NK-92 (cell line): Measurements from ENCODE around the gene CCL26.

Experiments
- DNase-seq: peaks from one replicate; lab custom pipeline; 2025; ENCODE audit not compliant: unreplicated experiment; lab: John Stamatoyannopoulos, UW

Gene CCL26, protein sequence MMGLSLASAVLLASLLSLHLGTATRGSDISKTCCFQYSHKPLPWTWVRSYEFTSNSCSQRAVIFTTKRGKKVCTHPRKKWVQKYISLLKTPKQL

DNA sequence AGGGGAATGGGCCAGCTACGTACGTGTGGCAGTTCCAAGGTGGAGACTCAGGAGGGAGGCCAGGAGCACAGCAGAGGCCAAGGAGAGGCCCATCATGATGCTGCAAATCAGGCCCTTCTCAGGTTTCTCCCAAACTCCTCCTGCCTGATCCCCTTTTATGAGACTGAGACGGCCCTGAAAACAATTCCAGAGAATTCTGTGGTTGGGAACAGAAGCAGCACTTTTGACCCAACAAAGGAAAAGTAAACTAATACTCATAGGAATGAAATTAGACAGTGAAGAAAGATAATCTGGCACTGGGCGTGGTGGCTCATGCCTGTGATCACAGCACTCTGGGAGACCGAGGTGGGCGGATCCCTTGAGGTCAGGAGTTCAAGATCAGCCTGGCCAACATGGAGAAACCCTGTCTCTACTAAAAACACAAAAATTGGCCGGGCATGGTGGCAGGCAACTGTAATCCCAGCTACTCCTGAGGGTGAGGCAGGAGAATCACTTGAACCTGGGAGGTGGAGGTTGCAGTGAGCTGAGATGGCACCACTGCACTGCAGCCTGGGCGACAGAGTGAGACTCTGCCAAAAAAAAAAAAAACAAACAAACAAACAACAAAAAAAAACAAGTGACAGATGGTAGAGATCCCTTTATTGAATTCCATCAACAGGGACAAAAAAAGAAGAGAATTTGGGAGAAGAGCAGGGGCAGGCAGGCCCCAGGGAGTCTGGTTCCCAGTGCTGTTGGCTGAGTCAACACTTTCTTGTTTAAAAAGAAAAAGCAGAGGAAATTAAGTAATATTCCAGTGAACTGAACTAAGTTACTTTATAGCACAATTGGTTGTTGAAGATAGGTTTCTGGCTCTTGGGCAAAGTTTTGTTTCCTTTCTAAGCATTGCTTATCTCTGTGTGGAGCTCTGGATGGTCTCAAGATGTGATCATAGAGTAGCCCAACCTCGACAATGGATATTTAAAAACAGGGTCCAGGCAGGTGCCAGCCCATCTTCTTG is at the start of gene CCL26:
Gene CCL26 (minus strand): TSS at position 131 of the 997 bp plus-strand sequence. CDS start 35 bp downstream, at position 96.
- no peak for DNase-seq

DNA sequence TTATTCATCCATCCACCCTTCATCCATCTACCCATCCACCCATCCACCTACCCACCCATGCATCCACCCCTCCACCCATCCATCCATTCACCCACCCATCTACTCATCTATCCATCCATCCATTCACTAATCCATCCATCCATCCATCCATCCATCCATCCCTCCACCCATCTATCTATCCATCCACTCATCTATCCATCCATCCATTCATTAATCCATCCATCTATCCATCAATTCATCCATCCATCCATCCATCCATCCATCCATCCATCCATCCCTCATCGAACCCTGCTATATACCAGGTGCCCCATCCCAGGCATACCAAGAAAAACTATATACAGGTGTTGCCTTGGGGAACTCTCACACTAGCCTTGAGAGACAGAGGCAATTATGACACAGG is 48.7 kb upstream of the CCL26 start:
- DNase-seq, result no peak

DNA sequence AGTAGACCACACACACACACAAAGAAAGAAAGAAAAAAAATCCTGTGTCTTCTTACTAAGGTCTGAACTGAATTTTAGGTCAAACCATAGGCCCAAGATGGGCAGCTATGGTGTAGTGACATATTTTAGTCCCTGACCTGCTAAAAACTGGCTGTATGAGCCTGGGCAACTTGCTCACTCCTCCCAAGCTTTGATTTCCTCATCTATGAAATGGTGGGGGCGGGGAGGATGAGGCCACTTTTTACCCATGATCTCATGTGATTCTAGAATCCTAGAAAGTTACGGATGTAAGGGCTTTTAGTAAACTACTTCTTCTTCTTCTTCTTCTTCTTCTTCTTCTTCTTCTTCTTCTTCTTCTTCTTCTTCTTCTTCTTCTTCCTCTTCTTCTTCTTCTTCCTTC is 47.7 kb upstream of the CCL26 start:
- no peak for DNase-seq

DNA sequence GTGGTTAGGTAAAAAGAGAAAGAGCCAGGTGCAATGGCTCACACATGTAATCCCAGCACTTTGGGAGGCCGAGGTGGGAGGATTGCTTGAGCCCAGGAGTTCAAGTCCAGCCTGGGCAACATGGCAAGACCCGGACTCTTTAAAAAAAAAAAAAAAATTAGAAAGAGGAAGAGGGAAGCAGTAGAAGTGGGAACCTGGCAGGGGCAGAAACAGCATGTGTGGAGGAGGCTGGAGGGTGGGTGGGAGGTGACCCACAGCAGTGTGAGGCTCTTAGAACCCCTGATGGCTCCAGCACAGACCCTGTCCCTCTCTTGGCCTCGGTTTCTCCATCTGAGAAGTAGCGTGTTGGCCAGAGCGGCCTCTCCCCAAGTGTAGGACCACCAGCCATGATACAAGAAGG is 46.5 kb upstream of the CCL26 start:
- no peak for DNase-seq

DNA sequence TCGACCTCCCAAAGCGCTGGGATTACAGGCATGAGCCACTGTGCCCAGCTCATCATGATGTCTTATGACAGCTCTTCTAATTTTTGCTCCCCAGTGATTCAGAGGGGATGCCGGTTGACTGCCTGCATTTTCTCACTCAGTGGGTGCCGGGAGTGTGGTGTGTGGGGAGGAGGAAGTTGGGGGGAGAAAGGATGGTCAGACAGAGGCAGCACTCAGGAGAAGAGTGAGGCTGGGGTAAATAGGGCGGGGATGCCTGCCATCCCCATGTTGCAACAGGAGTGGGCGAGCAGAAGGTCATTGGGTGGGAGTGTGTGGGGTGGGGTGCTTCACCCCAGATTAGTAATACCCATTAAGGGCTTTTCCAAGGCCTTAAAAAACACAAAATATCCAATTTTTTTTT is 45.1 kb upstream of the CCL26 start:
- no peak for DNase-seq

DNA sequence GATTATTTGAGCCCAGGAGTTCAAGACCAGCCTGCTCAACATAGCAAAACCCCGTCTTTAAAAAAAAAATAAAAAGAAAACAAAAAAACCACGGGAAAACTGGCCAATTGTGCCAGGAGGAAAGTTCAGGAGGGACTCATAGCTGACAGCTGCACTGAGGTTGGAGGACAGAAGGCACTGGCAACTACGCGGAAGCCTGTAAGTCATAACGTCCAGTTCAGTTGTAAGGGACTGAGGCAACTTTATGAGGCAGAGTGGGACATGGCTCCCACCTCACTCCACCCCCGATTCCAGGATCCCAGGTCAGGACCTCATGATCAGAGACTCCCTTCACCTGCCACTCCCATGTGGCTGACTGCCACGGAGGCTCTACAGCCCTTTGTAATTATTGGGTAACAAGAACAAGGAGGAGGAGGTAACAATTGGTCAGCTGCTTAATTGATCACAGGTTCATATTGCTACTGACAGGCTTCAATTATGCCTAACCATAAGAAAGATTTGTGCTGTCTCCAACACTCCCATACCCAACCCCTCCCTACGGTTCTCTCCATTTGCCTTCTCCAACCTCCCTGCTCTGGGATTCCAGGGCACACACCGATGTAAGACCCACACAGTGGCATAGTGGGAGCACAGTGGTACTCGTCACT is 43.5 kb upstream of the CCL26 start:
- DNase-seq, result no peak

DNA sequence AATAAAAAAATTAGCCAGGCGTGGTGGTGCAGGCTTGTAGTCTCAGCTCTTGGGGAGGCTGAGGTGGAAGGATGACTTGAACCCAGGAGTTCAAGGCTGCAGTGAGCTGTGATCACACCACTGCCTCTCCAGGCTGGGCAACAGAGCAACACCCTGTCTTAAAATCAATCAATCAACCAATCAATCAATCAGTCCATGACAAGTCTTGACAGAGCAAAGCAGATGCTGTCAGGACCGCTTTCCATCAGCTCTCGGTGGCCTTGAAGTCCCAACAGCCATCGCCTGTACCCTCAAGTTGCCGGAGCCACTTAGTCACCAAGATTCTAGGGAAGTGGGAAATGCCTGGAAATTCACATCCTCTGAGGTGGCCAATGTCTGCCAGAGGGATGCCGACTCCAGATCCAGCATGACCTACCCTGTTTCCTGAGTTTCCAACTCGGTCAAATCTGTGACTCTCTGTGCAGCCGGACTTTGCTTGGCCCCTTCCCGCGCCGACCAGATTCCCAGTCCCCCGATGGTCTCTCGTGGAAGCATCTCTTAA is 42.5 kb upstream of the CCL26 start:
- DNase-seq, result no peak

DNA sequence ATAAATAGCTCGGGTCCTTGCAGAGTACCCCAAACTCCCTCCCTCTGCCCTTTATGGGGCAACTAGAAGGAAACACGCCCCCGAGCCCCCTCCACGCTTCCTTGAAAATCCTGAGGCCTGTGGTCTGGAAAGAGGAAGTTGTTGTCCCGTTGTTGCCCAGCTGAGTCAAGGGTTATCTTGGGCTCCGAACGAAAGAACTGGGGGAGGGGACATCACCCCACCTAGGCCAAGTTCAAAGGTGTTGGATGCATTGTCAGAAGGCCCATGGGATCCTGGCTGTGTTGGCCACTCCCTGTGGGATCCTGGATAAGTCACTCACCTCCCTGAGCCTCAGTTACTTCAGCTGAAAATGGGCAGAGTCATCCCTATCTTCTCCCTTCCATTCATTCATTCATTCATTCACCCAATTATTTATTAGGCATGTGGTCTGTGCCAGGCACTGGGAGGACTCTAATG is 41.8 kb upstream of the CCL26 start, which contains the start of gene CCL24:
Gene CCL24 (minus strand): TSS at position 26 of the 456 bp plus-strand sequence. CDS start 91 bp downstream, outside the sequence.
- DNase-seq, result no peak

DNA sequence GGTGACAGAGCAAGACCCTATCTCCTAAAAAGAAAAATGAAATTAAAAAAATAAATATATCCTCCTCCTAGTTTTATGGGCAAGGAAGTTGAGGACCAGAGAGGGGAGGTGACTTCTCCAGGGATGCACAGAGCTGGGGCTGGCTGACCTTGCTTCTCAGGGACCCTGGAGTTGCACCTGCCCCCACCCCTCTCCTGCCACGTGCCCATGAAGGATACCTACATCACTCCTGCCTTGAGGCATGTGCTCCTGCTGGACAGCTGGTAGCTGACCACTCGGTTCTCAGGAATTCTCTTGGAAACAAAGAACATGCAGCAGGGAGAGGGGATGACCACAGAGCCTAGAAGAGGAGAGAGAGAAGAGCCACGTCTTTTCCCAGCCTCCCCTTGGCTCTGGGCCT is 41.1 kb upstream of the CCL26 start:
- DNase-seq, result no peak

DNA sequence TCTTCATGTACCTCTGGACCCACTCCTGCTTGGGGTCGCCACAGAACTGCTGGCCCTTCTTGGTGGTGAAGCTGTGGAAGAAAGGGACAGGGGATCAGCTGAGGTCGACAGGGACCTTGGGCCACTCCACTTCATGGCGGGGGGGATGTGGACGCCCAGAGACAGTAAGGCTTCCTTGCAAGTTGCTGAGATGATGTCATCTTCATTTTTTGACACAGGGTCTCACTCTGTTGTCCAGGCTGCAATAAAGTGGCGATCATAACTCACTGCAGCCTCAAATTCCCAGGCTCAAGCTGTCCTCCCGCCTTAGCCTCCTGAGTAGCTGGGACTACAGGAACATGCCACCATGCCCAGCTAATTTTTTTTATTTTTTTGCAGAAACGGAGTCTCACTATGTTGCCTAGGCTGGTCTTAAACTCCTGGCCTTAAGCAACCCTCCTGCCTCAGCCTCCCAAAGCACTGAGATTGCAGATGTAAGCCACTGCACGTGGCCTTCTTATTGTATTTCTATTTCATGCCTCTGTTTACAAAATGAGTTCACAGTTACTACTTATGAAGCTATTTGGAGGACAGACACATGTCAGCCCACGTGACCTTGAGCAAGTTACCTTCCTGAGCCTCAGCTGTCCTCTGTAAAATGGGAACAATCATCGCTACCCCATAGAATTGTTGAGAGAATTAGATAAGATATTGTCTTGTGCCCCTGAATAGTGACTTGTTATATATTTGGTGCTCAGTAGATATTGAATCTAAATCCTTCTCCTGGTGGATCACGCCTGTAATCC is 40.1 kb upstream of the CCL26 start:
- no peak for DNase-seq

DNA sequence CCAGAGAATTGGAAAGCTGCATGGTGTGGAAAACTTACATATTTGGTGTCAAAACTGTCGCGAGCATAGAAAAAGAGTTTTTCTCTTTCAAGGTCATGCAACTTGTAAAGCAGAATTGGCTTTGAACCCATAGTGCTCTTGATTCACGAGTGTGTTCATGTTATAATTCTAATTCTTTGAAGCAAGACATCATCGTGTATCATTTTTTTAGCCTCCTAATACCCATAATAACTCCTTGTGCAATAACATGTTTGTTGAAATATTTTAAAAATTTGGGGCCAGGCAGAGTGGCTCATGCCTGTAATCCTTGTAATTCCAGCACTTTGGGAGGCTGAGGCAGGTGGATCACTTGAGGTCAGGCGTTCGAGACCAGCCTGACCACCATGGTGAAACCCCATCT is 37.4 kb upstream of the CCL26 start:
- no peak for DNase-seq

DNA sequence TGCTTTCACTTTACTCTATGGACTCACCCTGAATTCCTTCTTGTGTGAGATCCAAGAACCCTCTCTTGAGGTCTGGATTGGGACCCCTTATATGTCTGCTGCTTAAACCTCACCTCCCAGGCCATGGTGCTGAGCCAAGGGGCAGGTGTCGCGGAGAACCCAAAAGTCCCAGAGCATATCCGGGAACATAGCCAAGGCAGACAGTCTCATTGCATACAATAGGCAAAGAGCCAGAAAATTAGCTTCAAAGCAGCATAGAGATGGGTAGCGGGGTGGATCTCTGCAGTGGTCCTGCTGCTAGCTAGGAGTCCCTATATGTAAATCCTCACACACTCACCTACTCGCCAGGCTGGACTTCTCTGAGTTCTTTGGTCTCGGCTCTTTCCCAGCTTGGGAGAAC is 36.1 kb upstream of the CCL26 start:
- no peak for DNase-seq

DNA sequence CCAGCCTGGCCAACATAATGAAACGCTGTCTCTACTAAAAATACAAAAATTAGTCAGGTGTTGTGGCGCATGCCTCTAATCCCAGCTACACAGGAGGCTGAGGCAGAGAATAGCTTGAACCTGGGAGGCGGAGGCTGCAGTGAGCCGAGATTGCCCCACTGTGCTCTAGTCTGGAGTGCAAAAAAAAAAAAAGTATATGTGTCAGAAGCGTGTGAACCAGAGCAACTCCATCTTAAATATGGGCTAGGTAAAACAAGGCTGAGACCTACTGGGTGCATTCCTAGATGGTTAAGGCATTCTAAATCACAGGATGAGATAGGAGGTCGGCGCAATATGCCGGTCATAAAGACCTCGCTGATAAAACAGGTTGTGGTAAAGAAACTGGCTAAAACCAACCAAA is 35.4 kb upstream of the CCL26 start:
- DNase-seq, result no peak

DNA sequence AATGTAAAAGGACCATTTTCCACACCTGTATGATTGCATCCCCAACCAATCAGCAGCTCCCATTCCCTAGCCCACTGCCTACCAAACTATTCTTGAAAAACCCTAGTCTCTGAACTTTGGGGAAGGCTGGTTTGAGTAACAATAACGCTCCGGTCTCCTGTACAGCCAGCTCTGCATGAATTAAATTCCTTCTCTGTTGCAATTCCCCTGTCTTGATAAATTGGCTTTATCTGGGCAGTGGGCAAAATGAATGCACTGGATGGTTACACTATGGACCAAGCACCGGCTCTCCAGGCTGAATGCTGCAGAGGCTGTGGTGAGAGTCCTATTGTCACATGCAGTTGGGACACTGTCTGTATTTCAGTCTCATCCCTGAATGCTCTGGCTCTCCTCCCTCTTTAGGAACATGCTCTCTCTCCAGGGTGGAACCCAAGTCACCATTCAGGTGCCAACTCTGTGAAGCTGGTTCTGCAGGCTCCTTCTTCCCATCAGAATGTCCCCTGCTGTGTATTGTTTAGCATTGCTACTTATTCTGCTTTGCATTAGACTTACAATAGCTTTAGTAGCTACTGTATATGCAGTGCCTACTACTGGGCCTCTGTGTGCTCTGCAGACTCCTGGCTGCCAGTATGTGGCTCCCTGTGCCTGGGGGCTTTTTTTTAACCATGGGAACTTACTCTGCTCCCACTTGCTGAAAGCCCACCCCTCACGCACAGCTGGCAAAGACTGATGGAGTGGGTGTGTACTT is 34.7 kb upstream of the CCL26 start:
- no peak for DNase-seq

DNA sequence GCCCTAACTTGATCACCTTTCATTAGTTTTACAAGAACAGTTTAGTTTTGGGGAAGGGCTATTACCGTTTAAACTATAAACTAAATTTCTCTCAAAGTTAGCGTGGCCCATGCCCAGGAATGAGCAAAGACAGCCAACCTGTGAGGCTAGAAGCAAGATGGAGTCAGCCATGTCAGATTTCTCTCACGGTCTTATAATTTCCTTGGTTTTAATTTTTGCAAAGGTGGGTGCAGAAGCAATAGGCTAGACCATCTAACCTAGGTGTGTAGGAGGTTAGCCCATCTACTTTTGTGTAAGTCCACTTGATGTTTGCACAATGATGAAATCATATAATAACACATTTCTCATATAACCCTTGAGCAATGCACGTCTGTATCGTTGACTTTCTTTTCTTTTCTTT is 32.7 kb upstream of the CCL26 start:
- no peak for DNase-seq

DNA sequence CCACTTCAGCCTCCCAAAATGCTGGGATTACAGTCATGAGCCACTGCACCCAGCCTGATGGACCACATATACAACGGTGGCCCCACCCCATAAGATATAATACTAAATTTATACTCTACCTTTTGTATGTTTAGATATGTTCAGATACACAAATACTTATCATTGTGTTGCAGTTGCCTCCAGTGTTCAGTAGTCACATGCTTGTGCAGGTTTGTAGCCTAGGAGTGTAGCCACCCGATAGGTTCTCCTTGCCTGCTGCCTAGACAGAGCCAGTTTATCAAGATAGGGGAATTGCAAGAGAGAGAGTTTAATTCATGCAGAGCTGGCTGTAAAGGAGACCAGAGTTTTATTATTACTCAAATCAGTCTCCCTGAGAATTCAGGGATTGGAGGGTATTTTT is 32.0 kb upstream of the CCL26 start:
- DNase-seq, result no peak

DNA sequence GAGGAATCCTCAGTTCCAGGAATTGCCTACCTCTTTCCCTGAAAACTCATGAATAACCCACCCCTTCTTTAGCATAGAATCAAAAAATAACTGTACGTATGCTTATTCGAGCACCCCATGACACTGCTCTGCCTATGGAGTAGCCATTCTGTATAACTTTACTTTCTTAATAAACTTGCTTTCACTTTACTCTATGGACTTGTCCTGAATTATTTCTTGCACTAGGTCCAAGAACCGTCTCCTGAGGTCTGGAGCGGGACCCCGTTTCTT is 30.5 kb upstream of the CCL26 start:
- no peak for DNase-seq

DNA sequence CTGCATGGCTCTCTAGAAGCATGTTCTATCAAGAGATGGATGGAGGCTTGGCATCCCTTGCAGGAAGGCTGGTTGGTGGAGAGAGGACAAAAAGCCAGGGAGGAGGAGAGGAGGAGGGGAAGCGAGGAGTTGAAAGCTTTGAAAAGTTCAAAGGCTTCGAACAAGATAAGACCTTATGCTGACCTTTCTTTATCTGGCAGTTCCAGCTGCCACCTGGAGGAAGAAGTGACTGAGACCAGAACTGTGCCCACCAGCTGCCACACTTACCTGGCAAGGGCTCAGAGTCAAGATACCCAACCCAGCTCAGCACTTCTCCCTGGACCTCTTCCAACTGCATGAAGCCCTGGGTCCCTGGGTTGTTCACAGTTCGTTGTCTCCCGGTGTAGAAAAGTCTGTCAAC is 26.8 kb upstream of the CCL26 start:
- no peak for DNase-seq

DNA sequence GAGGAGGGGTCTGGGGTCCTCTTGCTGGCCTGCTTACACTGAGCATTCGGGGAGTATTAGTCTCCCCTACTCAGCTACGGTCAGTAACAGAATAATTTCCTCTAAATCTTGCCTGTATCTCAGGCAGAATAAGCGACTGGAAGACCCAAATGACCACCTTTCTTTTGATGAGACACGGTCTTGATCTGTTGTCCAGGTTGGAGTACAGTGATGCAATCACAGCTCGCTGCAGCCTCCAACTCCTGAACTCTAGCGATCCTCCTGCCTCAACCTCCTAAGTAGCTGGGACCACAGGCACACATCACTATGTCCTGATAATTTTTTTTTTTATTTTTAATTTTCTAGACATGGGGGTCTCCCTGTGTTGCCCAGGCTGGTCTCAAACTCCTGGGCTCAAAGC is 24.4 kb upstream of the CCL26 start:
- DNase-seq, result no peak

DNA sequence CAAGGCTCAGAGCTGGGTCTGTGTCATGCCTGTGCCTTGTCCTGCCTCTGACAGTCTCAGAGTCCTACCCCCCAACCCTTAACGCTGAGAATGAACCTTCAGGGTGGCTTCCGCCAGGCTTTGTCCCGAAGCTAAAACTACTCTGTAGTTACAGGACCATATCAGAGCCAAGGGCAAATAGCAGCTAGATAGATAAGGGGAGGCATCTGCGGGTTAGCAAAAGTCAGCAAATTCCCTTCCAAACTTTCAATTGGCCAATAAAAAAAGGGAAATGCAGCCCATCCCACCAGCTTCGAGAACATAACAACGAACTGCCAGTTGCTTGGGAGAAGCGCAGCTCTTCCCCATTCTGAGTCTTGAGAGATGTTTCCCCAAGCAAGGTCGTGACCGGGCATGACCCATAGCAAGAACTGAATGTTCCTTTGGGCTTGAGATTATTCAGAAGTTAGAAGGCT is 23.8 kb upstream of the CCL26 start:
- no peak for DNase-seq
